Prostate gland (tissue), 2 donors: ENCODE data around the gene RANBP3. TPM values are rescaled to one million over a fixed set of nuclear protein-coding genes. Genes with fewer than 3 reads are reported as not detected.
A peak's percentile ranks its signal among the peaks of the same experiment; 100 is the strongest.

ENCODE experiments used
- DNase-seq: peaks from one replicate; pipeline ENCODE4 v3.0.0-alpha.2; 2019; ENCODE audit warnings: low spot score
- H3K27ac ChIP-seq, 2 donors: fragments of 200-600 bp; sonication (generic); 2 replicates each; pipeline ENCODE4 v1.5.1; 2017 to 2019
- H3K27me3 ChIP-seq: fragments of 200-600 bp; sonication (generic); replicated peaks from 2 replicates; pipeline ENCODE4 v1.5.1; 2019; ENCODE audit not compliant: insufficient read depth
- H3K36me3 ChIP-seq, 2 donors: fragments of 200-600 bp; sonication (generic); 1 replicate in 1 of 2; 2 replicates in 1 of 2; pipeline versions ENCODE4 v1.5.1 to v1.8.1; 2017 to 2019
- H3K4me1 ChIP-seq: fragments of 200-600 bp; sonication (generic); replicated peaks from 2 replicates; pipeline ENCODE4 v1.5.1; 2019
- H3K4me3 ChIP-seq, 2 donors: fragments of 200-600 bp; sonication (generic); 2 replicates each; pipeline ENCODE4 v1.5.1; 2017 to 2019
- H3K9me3 ChIP-seq: fragments of 200-600 bp; sonication (generic); 2 replicates; pipeline ENCODE4 v1.5.1; 2017
- CTCF ChIP-seq, 4 experiments: fragments of 200-600 bp in 2 of 4; fragments of 450-650 bp in 2 of 4; sonication (generic) in 2 of 4; IDR thresholded peaks; 1 replicate in 3 of 4; 2 replicates in 1 of 4; pipeline ENCODE4 v1.5.1; 2016 to 2019; ENCODE audit warnings: antibody characterized with exemption in 4 of 4, mild to moderate bottlenecking in 2 of 4, moderate library complexity in 2 of 4
- POLR2A ChIP-seq: fragments of 450-650 bp; IDR thresholded peaks from one replicate; pipeline ENCODE4 v1.6.1; 2016; ENCODE audit warnings: antibody characterized with exemption, mild to moderate bottlenecking
- POLR2AphosphoS5 ChIP-seq: sonication (generic); formaldehyde crosslinking; IDR thresholded peaks from one replicate; pipeline ENCODE4 v1.6.1; 2017; ENCODE audit warnings: antibody characterized with exemption
- WGBS: methylation state at CpG from one replicate; pipeline ENCODE4 v1.1.5; 2018; 5-methylcytosine and 5-hydroxymethylcytosine counted together
- intact Hi-C: fragments of 100-400 bp; cut with DNase I; formaldehyde crosslinking; loops from one replicate; pipeline ENCODE4 v1.14.2; 2022
- total RNA-seq, 2 donors: library from RNA; depleted of rRNA; stranded (reverse); fragments of >200 nt; gene quantifications; one replicate each; pipeline ENCODE4 v1.1.0, GENCODE V29; 2016

Gene RANBP3
- total RNA-seq, 2 donors from 2014 or later: 84.6 to 120 TPM

- no peaks in the 10 kb centered on the region for H3K9me3 ChIP-seq
- H3K4me3 ChIP-seq: no peak overlapping the region
- intact Hi-C loops: no loop called here
- H3K27me3 ChIP-seq: no peaks in the 10 kb centered on the region
- no peaks in the 10 kb centered on the region for H3K4me1 ChIP-seq
- 81% methylated on average over 10 of the region's 10 CpGs for WGBS
- H3K27ac ChIP-seq: no peak overlapping the region
- TF ChIP-seq POLR2A (no peak), CTCF (IDR thresholded peaks at IDR 0.05) (no peak), POLR2AphosphoS5 (no peak)
- peaks cover 0 to 4% of the 10 kb centered on the region in 2 donors for H3K36me3 ChIP-seq
- DNase-seq: no peak
These were observed 34.3 kb downstream of the RANBP3 start for GRCh38 chr19:5943623-5944022.

GRCh38 chr19:5943045-5943444, 34.9 kb downstream of the RANBP3 start:
- Histone ChIP-seq H3K36me3 (peaks cover 0 to 4% of the 10 kb centered on the region in 2 donors), H3K27ac (no peak overlapping the region), H3K27me3 (no peaks in the 10 kb centered on the region), H3K4me1 (no peaks in the 10 kb centered on the region), H3K9me3 (no peaks in the 10 kb centered on the region), H3K4me3 (no peak overlapping the region)
- WGBS: 70% methylated on average over 10 of the region's 10 CpGs
- DNase-seq: no peak
- intact Hi-C loops: no loop called here
- no peak for TF ChIP-seq CTCF (IDR thresholded peaks at IDR 0.05)
- TF ChIP-seq POLR2A: no peak
- no peak for TF ChIP-seq POLR2AphosphoS5

GRCh38 chr19:5941673-5942072, 36.3 kb downstream of the RANBP3 start:
- no peak overlapping the region for H3K27ac ChIP-seq
- intact Hi-C loops: no loop called here
- H3K27me3 ChIP-seq: no peaks in the 10 kb centered on the region
- no peaks in the 10 kb centered on the region for H3K9me3 ChIP-seq
- no peak for DNase-seq
- H3K4me1 ChIP-seq: peaks cover 7% of the 10 kb centered on the region
- H3K36me3 ChIP-seq: peaks cover 0 to 4% of the 10 kb centered on the region in 2 donors
- H3K4me3 ChIP-seq: no peak overlapping the region
- TF ChIP-seq POLR2A (no peak), POLR2AphosphoS5 (no peak), CTCF (IDR thresholded peaks at IDR 0.05) (no peak)
- 89% methylated on average over 11 of the region's 11 CpGs for WGBS

- no peak overlapping the region for H3K27ac ChIP-seq
- H3K9me3 ChIP-seq: no peaks in the 10 kb centered on the region
- intact Hi-C loops: no loop called here
- H3K4me3 ChIP-seq: no peak overlapping the region
- TF ChIP-seq POLR2A: no peak
- TF ChIP-seq CTCF (IDR thresholded peaks at IDR 0.05): no peak
- TF ChIP-seq POLR2AphosphoS5: no peak
- peaks cover 11% of the 10 kb centered on the region for H3K4me1 ChIP-seq
- peaks cover 0 to 4% of the 10 kb centered on the region in 2 donors for H3K36me3 ChIP-seq
- H3K27me3 ChIP-seq: no peaks in the 10 kb centered on the region
- WGBS: 85% methylated on average over 21 of the region's 21 CpGs
- DNase-seq: no peak
These were observed 37.4 kb downstream of the RANBP3 start for GRCh38 chr19:5940260-5941208.

GRCh38 chr19:5937550-5937949, 40.4 kb downstream of the RANBP3 start:
- Histone ChIP-seq H3K27ac (peak overlapping the region in 1 of 2 donors; percentile 50), H3K9me3 (no peaks in the 10 kb centered on the region), H3K36me3 (peaks cover 0 to 4% of the 10 kb centered on the region in 2 donors), H3K4me1 (peaks cover 11% of the 10 kb centered on the region), H3K27me3 (no peaks in the 10 kb centered on the region), H3K4me3 (no peak overlapping the region)
- TF ChIP-seq POLR2AphosphoS5 (no peak), POLR2A (no peak), CTCF (IDR thresholded peaks at IDR 0.05) (no peak)
- DNase-seq: no peak
- WGBS: 52% methylated on average over 10 of the region's 10 CpGs
- intact Hi-C loops: no loop called here
